Upper lobe of right lung (tissue), 1 donor: ENCODE measurements around the gene TOM1L2. TPM values are rescaled to one million over a fixed set of nuclear protein-coding genes. Genes with fewer than 3 reads are reported as not detected.

Source experiments
- ATAC-seq: fragments of 200-7000 bp; cut with Tn5 transposase; one replicate; pipeline ENCODE4 v1.9.1; 2020; ENCODE audit warnings: mild to moderate bottlenecking, moderate library complexity
- DNase-seq: peaks from one replicate; pipeline ENCODE4 v3.0.0-alpha.2; 2020
- H3K27ac ChIP-seq: fragments of 200-600 bp; one replicate; pipeline ENCODE4 v1.8.0; 2022
- H3K27me3 ChIP-seq: fragments of 200-600 bp; one replicate; pipeline ENCODE4 v1.8.0; 2022; ENCODE audit warnings: mild to moderate bottlenecking
- H3K36me3 ChIP-seq: fragments of 200-600 bp; one replicate; pipeline ENCODE4 v1.8.0; 2022
- H3K4me1 ChIP-seq: fragments of 200-600 bp; one replicate; pipeline ENCODE4 v1.8.0; 2022
- H3K4me3 ChIP-seq: fragments of 200-600 bp; one replicate; pipeline ENCODE4 v1.8.0; 2022; ENCODE audit warnings: mild to moderate bottlenecking
- H3K9me3 ChIP-seq: fragments of 200-600 bp; one replicate; pipeline ENCODE4 v1.8.0; 2022
- CTCF ChIP-seq: fragments of 200-600 bp; IDR thresholded peaks from one replicate; pipeline ENCODE4 v1.8.0; 2022; ENCODE audit warnings: antibody characterized with exemption
- intact Hi-C: fragments of 100-400 bp; cut with DNase I; formaldehyde crosslinking; loops from one replicate; pipeline ENCODE4 v1.11.0; 2022
- total RNA-seq: library from RNA; stranded (reverse); fragmentation: NEBNext Ultra II Directional; extraction: Animal tissue kit (Norgen Biotek cat#: 25700); gene quantifications from one replicate; pipeline ENCODE4 v1.2.1, GENCODE V29; 2021
- donor health status: DM: no; HTN: yes; CAD: no; lungs with severe emphysema.

TOM1L2 gene
- total RNA-seq, 1 donor from 2014 or later, result 76.7 TPM

DNA sequence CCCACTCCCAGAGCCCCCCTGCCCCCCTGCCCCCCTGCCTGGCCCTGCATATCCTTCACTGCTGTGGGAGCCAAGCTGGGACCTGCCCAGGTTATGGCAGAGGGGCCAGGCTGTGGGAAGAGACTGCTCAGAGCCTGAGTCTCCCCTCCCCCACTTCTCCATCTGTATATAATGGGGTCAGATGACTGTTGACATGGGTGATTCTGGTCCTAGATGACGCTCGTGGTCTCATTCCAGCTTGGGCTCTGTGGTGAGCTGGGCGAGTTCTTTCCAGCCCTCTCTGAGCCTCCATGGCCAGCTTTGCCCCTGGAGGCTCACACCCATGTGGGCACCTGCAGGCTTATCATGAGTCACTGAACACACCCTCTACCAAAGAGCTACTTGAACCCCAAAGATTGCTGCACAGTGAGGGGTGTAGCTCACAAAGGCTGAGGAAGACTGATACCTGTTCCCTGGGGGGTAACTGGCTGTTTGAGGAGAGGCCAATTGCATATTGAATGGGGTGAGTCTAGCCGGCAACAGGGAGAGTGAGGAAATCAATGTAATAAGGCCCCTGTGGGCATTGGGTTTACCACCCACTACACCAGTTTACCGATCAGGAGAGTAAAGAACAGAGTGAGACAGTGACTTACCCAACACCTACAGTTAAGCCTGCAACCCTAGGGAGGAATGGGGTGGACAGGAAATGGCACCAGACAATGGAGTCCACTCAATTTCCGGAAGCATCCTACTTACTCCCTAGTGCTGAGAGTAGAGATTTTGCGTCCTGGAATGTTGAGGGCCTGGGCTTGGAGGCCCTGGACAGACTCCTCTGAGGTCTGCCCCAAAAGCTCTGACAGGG is 131.2 kb downstream of the TOM1L2 start:
- DNase-seq (no peak), ATAC-seq (peak; percentile 6)
- Histone ChIP-seq H3K27me3 (no peaks in the 10 kb centered on the region), H3K4me3 (peak overlapping the region; percentile 59), H3K36me3 (no peaks in the 10 kb centered on the region), H3K27ac (peak overlapping the region; percentile 100), H3K4me1 (peaks cover 68% of the 10 kb centered on the region), H3K9me3 (no peaks in the 10 kb centered on the region)
- TF ChIP-seq CTCF, result no peak
- intact Hi-C loops, result no loop called here

GRCh38 chr17:17839791-17840707 is 132.2 kb downstream of the TOM1L2 start:
- TF ChIP-seq CTCF, result no peak
- no peaks in the 10 kb centered on the region for H3K27me3 ChIP-seq
- H3K36me3 ChIP-seq, result no peaks in the 10 kb centered on the region
- no peaks in the 10 kb centered on the region for H3K9me3 ChIP-seq
- ATAC-seq (peak; percentile 79), DNase-seq (peak; percentile 98)
- intact Hi-C loops, result no loop called here
- H3K4me3 ChIP-seq, result peak overlapping the region; percentile 59
- H3K4me1 ChIP-seq, result peaks cover 70% of the 10 kb centered on the region
- peak overlapping the region; percentile 100 for H3K27ac ChIP-seq

- Histone ChIP-seq H3K4me3 (no peak overlapping the region), H3K9me3 (no peaks in the 10 kb centered on the region), H3K27me3 (no peaks in the 10 kb centered on the region), H3K36me3 (no peaks in the 10 kb centered on the region), H3K27ac (peak overlapping the region; percentile 100), H3K4me1 (peaks cover 76% of the 10 kb centered on the region)
- TF ChIP-seq CTCF, result no peak
- DNase-seq, result peak; percentile 85
- no peak for ATAC-seq
- intact Hi-C loops, result no loop called here
Measured at GRCh38 chr17:17837966-17838962, 133.9 kb downstream of the TOM1L2 start.

DNA sequence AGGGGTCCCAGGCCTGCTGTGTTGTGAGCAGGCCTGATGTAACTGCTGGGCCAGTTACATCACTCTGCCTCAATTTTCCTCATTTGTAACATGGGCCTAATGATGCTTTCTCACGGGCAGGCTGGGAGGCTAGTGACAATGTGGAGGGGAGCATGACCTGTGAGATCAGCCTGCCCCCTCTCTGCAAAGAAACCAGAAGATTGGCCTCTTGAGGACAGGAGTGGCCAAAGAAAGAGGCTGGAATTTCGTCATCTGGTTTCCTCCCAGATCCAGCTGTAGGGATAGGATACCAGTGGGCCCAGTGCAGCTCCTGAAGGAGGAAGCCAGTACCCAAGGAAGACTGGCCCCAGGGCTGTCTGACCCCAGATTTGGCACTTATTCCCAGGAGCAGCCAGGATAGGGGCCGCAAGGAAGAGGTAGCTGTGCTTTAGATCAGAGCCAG is 134.8 kb downstream of the TOM1L2 start:
- peaks cover 68% of the 10 kb centered on the region for H3K4me1 ChIP-seq
- no peaks in the 10 kb centered on the region for H3K36me3 ChIP-seq
- intact Hi-C loops, result no loop called here
- peak overlapping the region; percentile 94 for H3K4me3 ChIP-seq
- H3K27me3 ChIP-seq, result no peaks in the 10 kb centered on the region
- no peaks in the 10 kb centered on the region for H3K9me3 ChIP-seq
- DNase-seq, result no peak
- peak overlapping the region; percentile 100 for H3K27ac ChIP-seq
- no peak for ATAC-seq
- TF ChIP-seq CTCF, result no peak
